Measurements from ENCODE around the gene TRIOBP.

GRCh38 chr22:37768273-37768672, 71.4 kb downstream of the TRIOBP start:
- TF ChIP-seq CTCF (conservative IDR thresholded peaks at IDR 0.05) (no peak; the same call in 1 of the 2 replicates), ZFX (IDR thresholded peaks at IDR 0.05) (no peak)
